Measurements from ENCODE around the gene COA8.

COA8 gene

DNA sequence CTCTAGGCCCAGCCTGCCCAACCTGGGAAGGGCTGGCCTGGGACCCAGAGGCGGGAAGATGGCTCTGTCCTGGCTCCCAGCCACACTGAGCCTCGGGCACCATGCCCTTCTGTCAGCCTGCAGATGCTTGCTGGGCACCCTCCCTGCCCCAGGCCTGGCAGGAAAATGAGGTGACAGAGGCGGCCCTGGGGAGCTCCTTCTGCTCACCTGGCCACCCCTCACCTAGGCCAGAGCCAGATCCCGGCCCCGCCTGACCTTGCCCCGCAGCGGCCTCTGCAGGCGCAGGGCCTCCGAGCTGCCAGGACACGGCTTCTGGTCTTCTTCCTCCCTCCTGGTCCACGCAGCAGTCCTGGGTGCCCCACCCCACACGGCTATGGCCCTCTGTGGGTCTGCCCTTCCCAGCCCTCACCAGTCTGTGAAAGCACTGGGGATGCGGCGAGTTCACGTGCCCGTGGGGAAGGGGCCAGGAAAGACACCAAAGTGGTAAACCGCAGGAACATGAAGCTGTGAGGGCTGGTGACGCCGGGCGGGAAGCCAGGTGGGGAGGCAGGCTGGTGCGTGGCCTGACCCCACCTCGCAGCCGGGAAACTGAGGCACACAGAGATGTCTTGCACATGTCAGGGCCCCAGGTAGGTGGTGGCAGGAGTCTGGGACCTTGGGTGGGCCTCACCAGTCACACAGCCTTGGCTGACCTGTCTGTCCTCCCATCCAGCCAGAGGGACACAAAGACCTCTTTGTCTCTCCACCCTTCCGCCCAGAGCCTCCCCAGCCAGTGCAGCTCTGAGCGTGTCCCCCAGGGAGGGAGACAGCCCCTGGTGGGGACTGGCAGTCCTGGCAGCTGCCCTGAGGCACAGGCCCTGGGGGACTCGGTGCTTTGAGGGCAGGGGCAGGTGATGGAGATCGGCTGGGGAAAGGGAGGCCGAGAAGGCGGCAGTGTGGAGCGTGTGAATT lies 13.1 kb upstream of the COA8 start:
- no peak for DNase-seq (ENCODE audit: low read depth)

DNA sequence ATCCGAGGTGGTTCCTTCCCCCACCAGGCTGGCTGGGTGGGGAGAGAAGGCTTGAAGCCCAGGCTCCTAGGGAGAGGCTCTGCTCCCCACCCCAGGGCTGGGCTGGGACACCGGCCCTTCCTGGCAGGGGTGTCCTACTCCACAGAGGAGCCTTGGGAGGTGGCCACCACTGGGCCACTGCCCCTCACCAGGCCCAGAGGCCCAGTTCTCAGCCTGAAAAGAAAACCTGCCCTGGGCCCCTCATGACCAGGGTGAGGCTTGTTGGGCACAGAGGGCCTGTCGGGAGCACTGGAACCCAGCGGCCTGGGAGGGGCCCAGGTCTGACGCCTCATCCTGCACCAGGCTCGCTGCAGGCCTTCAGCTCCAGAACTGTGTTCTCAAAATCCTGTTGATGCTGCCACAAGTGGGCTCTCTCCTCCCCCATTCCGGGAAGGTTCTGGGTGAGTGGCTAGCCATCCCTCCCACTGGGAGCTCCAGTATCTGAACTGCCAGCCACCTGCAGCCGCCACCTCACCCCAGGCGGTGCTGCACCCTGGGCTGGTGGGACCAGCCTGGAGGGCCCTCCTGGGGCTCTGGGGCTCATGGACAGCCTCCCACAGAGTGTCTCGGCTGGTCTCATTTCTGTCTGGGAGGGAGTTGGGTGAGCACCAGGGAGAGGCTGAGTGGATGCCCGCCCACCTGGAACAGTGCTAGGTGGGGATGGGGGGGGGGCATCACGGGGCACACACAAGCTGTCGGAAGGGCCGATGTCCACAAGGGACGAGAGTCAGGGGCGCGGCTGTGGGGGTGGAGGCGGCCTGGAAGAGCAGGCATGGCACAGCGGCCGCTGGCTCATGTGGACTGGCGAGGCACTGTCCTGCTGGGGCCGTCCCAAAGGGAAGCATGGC lies 12.1 kb upstream of the COA8 start:
- no peak for DNase-seq (ENCODE audit: low read depth)

DNA sequence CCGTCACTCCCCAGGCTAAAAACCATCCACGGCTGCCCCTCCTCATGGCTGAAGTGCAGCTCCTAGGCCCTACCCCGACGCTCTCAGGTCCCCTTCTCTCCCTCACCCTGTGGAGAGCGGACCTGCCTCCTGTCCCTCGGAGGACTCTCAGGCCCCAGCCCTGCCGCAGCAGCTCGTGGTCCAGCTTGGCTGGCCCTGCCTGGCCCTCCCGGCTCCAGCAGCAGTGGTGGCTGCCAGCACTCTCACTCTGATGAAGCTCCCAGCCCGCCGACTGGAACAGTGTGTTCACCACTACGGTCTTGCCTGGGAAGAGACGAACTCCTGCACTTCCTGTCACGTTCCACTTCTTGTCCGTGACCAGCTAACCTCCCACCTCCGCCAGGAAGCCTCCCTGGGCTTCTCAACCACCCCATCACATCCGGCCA lies 11.4 kb upstream of the COA8 start:
- no peak for DNase-seq (ENCODE audit: low read depth)

DNA sequence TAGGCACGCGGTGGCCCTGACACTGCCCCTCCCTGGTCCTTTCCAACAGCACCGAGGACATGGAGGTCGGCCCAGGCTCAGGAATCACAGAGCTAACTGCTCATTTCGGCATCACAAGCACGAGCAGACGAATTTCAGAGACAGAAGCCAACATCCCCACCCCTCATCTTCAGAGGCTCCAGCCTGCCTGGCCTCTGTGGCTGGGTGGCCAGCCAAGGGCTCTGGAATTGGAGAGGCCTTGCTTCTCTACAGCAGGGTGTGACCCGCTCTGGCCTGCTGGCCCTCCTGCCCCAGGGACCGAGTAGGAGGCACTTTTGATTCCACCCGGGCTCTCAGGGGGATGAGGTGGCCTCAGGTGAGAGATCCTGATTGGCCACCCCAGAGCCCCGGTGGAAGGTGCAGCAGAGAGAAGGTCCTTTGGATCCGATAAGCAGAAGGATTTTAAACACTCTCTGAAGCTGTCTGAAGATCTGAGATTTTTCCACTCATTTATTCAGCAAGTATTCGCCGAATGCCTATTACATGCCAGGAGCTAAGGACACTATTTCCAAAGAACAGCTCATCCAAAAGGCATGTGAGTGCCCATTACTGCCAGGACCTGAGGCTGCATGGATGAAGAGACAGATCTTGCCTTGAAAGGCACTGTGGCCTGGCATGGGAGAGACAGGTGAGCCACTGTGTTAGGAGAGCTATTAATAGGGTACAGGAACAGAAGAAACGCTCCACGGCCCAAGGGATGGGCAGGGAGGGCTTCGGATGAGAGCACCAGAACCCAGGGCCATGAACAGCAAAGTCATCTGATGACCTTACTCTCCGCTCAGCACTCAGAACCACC lies 10.5 kb upstream of the COA8 start:
- no peak for DNase-seq (ENCODE audit: low read depth)

DNA sequence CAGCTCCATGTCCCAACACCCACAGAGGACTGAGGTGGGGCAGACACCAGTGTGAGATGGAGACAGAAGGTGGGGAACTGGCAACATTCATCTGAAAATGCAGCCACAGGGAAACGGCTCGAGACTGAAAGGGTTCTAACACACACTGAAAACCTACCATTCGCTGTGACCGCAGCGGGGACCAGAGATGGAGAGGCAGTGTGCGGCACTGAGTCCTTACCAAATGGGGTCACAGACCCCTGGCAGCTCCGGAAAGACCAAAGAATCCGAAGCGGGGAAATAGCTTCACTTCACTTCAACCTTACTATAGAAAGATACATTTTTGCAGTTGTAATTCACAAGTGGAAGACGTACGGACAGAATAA lies 9.9 kb upstream of the COA8 start:
- no peak for DNase-seq (ENCODE audit: low read depth)

DNA sequence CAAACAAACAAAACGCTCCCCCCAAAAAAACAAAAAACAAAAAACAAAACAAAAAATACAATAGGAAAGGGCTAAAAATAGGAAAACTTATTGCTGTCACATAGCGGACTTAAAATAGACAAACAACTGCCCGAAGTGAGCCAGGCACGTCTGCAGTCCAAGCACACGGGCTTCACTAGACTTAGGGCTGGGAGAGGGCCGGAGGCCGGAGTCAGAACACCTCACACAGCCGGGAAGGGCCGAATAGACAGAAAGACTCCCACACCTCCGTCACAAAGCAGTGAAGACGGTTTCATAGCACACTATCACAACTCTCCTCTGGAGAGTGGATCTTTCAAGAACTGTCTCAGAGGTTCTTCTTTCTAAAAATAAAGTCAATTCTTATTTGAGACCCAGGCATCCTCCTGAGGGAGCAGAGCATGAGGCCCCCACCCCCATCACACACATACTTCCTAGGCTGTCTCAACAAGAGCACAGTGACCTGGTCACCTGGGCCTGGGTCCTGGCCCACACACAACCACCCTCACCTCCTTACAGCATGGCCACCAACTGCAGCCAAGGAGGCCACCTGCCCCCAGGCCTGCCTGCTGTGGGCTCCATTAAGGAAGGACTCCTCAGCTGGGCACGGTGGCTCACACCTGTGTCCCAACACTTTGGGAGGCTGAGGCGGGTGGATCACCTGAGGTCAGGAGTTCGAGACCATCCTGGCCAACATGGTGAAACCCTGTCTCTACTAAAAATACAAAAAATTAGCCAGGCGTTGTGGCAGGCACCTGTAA lies 7.0 kb upstream of the COA8 start:
- DNase-seq (ENCODE audit: low read depth) = no peak

DNA sequence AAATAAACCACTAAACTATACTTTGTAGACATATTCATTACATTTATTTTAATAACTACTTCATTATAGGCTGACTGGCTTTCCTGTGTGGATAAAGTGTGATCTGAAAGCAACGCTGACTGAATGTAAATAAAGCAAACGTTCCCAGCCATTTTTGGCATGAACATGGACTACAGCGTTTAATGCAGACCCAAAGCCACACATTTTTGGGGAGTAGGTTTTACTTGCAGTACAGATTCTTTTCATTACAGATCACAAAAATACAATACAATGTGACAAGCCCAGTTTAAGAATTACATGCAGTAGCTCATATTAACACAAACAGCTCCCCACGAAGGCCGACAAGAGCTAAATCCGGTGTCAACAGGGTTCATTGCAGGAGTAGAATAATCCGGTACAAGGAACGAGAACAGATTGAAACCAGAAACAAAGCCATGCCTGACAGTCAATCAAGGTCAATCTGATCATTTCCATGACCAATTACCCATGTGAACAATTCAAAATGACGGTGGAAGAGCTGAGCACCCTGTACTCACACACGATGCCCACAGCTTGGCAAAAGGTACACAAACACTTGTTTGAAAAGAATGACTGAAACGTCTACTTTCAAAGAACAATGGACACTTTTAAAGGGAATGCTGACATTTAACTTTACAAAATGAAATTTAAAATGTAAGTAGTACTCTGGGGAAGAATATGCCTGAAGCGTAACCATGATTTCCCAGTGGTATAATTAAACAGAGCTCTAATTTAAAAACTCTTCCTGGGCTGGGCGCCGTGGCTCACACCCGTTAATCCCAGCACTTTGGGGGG lies 5.6 kb upstream of the COA8 start:
- DNase-seq (ENCODE audit: low read depth) = no peak

DNA sequence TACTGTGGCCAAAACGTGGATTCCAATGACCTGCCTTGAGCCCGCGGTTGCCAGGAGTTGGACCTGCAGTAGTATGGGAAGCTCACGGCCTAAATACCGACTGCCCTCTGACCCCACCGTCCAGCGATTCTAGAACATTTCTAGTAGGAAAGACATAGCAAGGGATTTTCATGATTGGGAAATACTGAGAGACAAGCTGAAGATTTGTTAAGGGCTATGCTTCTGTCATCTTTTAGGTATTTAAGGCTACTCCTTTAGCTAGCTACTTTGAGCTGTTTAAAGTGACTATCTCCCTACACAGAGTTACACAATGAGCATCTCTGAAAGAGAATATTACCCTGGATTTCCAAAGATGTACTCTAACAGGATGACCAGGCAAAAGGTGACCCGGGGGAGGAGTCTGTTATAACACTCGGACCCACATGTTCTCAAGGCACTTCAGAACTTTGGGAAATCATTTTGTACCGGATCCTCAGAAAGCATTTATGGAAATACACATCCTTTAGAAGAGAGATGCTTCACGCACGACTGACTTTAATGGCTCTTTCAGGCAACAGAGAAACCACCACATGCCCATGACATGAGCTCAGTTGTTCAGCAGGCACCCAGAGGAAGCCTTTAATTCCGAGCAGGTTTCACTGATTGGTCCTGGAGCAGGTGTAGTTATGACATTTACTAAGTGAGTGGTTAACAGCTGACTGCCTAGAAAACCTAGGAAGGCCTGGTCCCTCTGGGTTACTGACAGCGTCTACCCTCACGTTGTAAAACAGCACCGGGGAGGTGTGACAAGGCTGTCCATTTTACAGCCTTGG lies 4.5 kb upstream of the COA8 start:
- DNase-seq (ENCODE audit: low read depth) = no peak

DNA sequence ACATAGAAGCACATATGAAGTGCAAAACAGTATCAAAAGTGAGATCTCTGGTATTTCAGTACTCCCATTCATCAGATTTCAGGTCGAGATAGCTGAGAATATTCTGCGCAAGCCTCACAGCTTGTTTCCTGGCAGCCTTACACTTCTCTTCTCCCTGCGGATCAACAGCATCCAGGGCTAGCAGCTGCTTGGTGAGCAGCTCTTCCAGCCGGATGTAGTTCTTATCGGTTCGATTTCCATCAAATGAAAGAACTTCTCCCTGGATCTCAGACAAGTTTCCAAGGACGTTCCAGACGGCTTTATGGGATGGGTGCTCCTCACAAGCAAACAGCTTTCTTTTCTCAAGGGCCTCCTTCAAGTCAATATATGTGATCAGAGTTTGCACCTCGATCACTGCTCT lies 3.0 kb upstream of the COA8 start:
- DNase-seq (ENCODE audit: low read depth) = no peak

DNA sequence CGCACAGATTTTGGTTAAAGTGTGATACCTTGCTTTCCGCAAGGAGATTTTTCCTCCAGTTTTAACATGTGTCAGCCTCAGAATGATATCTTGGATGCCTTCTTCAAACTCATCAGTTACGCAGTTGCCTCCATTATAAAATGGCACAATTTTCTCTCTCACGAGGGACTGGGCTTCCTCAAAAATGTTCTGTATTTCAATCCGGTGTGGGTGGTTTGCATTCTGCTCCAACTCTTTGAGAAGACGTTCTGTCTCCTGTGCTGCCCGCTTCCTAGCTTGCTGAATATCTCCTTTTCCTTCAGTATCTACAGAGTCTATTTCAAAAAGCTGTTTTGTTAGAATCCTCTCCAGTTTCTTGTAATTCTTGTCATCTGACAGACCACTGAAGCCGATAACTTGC lies 2.1 kb upstream of the COA8 start:
- no peak for DNase-seq (ENCODE audit: low read depth)

DNA sequence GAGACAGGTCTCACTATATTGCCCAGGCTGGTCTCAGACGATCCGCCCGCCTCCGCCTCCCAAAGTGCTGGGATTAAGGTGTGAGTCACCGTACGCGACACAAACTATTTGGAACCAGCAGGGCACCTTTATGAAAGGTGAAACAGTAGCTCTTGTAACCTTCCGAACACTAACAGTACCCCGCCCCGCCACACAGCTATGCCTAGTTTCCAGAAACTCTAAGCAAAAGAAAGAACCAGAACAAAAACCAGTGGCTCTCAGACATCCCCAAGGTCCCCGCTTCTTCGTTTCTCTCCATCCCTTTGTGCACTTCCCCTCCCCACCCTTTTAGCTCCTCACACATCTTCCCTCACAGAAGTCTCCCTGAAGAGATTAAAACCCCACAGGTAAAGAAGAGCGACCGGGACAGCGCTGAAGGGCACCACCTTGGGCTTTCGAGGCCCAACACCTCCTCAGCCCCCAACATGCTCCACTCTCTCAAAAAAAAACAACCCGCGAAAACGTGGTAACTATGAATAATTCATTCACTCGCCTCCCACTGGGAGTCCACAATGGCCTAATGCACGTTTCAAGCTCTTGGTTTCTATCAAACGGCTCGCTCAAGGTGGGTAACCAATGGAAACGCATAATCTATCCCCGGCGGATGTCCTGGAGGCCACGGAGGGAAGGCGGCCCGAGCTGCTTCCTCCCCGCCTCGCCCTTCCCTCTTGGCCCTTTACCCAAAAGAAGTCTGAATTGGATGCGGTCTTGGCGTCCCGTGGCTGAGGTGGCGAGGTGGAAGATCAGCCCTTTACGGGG lies 1.2 kb upstream of the COA8 start:
- no peak for DNase-seq (ENCODE audit: low read depth)

DNA sequence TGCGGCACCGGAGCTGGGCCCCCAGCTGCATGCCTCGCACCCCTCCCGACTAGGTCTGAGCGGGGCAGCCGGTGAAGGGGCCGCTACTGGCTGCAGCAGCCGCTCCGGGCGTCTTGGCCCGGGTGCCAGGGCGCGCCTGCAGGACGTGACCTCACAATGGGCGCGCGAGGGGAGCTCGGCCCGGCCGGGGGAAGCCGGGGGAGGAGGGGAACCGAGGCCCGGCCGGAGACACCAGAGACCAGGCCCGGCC lies 656 bp upstream of the COA8 start:
- no peak for DNase-seq (ENCODE audit: low read depth)

DNA sequence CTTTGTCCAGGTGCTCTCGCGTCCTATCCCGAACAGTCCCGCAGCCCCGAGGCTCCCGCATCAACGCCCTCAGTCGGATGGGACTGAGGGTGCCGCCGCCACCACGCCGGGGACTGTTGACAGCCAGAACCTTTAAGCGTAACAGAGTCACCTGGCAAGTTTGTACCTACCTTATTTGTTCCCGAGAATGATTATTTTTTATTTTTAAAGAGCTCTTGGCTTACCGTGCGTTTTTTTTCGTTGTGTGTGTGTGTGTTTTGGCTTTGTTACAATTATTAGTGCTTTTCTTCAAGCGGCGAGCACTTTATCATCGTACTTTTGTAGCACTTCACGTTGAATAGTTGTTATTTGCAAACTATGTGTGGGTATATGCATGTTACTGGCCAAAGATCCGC lies 463 bp downstream of the COA8 start:
- no peak for DNase-seq (ENCODE audit: low read depth)

DNA sequence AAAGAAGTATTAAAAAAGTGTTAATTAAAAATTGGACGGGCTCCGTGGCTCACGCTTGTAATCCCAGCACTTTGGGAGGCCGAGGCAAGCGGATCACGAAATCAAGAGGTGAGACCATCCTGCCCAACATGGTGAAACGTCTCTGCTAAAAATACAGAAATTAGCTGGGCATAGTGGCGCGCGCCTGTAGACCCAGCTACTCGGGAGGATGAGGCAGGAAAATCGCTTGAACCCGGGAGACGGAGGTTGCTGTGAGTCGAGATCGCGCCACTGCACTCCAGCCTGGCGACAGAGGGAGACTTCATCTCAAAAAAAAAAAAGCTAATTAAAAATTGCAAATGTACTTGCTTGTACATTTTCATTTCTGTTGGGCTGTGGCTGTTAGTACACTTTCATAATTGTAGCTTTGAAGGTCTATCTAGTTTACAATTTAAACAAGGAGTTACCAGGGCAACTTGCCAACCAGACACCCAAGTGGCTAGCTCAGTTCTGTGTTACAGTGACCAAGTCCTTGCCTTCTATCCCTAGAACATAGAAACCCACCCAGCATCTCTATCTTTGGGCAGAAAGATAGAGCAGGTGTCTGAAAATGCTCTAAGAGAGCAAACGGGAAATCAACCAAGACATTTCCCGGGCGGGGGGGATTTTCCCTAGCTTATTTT lies 1.2 kb downstream of the COA8 start:
- no peak for DNase-seq (ENCODE audit: low read depth)

DNA sequence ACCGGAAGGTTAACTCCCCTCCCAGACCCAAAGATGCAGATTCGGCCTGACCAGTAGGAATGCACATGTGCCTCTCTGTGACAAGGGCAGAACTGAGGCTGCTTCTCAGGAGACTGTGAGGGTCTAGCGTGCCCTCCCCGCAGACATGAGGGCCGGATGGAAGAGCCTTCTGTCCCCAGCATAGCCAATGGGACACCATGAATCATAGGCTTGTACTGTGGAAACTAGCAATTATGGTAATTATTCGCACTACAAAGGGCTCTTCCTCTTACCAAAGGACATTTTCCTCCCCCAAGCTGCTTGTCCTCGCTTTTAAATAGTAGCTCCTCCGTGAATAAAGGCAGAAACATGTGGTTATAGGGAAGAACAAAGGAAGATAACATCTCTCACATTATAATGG lies 6.2 kb downstream of the COA8 start:
- no peak for DNase-seq (ENCODE audit: low read depth)

DNA sequence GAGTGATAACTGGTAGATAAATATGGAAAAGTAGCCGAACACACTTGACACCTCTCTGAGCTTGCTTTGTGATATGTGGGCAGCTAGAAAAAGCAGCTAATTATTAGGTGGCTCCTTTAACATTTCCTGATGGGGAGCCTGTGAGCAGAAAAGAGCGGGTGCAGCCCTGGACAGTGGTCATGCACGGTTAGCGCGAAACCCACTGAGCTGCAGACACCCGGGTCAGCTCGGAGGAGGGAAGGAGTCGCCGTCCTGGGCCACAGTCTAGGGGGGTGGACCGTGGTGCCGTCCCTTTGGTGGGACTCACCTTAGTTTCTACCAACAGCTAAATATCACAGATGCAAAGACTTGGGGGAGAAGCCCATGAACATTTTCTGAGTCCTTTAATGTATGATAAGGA lies 6.6 kb downstream of the COA8 start:
- no peak for DNase-seq (ENCODE audit: low read depth)

DNA sequence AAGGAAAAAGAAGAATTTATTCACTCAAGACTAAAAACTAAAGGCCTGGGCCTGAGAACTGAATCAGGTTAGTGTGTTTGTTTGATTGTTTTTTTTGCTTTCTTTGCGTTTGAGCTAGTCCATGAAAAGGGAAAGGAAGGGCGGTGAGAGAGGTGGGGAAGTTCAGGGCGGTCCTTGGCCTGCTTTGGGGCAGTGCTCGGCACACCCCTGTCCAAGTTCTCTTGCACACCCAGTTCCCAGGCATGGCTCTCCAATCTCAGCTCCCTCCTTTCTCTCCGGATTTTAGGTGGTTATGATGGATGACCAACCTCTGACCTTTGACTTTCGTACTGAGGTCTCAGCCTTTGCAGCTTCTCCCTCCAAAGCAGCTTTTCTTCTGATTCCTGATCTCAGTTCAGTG lies 11.3 kb downstream of the COA8 start:
- no peak for DNase-seq (ENCODE audit: low read depth)

DNA sequence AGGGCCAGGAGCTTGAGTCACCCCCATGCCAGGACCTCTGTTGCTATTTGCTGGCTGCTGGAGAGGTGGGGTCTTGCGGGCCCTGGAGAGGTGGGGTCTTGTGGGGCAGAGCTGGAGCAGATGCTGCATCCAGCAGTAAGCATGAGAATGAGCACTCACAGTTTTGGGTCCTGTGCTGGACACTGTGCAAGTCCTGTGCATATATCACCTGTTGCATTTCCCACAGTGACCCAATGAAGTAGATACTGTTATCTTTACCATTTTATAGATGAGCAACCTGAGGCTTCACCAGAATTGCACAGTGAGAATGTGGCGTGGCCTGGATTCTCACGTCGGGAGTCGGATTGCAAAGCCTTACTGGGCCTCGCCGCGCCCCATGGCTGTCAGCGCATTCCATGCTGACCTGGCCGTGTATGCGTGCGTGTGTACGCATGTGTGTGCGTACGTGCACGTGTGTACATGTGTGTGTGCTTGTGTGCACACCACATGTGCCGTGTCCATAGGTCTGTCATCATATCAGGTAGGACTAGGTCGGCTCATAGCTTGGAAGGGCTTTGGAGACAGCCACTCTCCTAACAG lies 12.0 kb downstream of the COA8 start:
- DNase-seq (ENCODE audit: low read depth) = no peak

All from stimulated activated CD8-positive, alpha-beta memory T cell treated with anti-CD3 and anti-CD28 coated beads, Interleukin-12 subunit alpha, Interleukin-12 subunit beta, amount 100 ng/mL, for 4 hours (primary cell).